OCI-LY1 (cell line): ENCODE results near the gene OR6Y1.

Experiments
- CTCF ChIP-seq: fragments of 200-600 bp; sonication (generic), shearing (Covaris generic); IDR thresholded peaks from 2 replicates; pipeline ENCODE4 v1.5.1; 2017; ENCODE audit warnings: mild to moderate bottlenecking, antibody characterized with exemption, low read length, moderate library complexity, mixed read lengths
- EZH2 ChIP-seq: fragments of 200-600 bp; sonication (generic), shearing (Covaris generic); IDR thresholded peaks from 2 replicates; pipeline ENCODE4 v1.8.0; 2017; ENCODE audit warnings: borderline replicate concordance, mixed run types, mild to moderate bottlenecking, antibody characterized with exemption, low read length, moderate library complexity, mixed read lengths

GRCh38 chr1:158577561-158577960 lies 23.4 kb upstream of the OR6Y1 start:
- no peak for TF ChIP-seq EZH2
- no peak for TF ChIP-seq CTCF
